ENCODE measurements around the gene TAAR5. TPM values are rescaled to one million over a fixed set of nuclear protein-coding genes. Genes with fewer than 3 reads are reported as not detected.
"Not testable (repeated sequence)": the region's sequence is repeated elsewhere in the genome, so short reads cannot be mapped to it uniquely, and the experiment has no call there.

TAAR5 gene
- not detected for total RNA-seq
- not detected for polyA plus RNA-seq (2013, experiment 1 of 2)
- not detected for polyA plus RNA-seq (2013, experiment 2 of 2)
- long read RNA-seq, experiment 1, result 0 reads
- long read RNA-seq, experiment 2, result 0 reads
- long read RNA-seq, experiment 3, result 0 reads
- long read RNA-seq, experiment 4, result 0 reads

GRCh38 chr6:132589454-132589853, at the start of gene TAAR5:
TSS of gene TAAR5 (minus strand) at chr6:132589741. CDS start at chr6:132589686, 55 bp downstream.
- H3K4me3 Mint-ChIP-seq, result no peak within 1 kb of the TSS
- no peak within 1 kb of the TSS for H3K27ac ChIP-seq (ENCODE audit: low read depth, low read length)
- no peaks in the 10 kb centered on the region for H3K36me3 ChIP-seq (ENCODE audit: control insufficient read depth, insufficient read depth, low read length)
- no peak within 1 kb of the TSS for H3K9ac ChIP-seq (ENCODE audit: extremely low read depth, low read length, poor library complexity, severe bottlenecking)
- 88 to 97% methylated on average over 5 of the region's 5 CpGs for WGBS, 2 experiments (ENCODE audit: insufficient coverage in 1 of 2, insufficient read length in 1 of 2)
- H3K27me3 ChIP-seq (ENCODE audit: control insufficient read depth, insufficient read depth, low read length, poor library complexity, severe bottlenecking), result no peaks in the 10 kb centered on the region
- H3K4me3 ChIP-seq (ENCODE audit: low read length), result no peak within 1 kb of the TSS
- H3K4me1 Mint-ChIP-seq, result no peaks in the 10 kb centered on the region
- H3K27me3 Mint-ChIP-seq (ENCODE audit: insufficient read depth), result peaks cover 3% of the 10 kb centered on the region
- no peak for TF ChIP-seq CTCF (conservative IDR thresholded peaks at IDR 0.05)
- no peaks in the 10 kb centered on the region for H3K9me3 Mint-ChIP-seq
- H3K36me3 Mint-ChIP-seq (ENCODE audit: low read depth), result no peaks in the 10 kb centered on the region
- H3K4me1 ChIP-seq (ENCODE audit: control insufficient read depth, insufficient read depth, low read length), result no peaks in the 10 kb centered on the region
- H3K27ac Mint-ChIP-seq, result no peak within 1 kb of the TSS
- H3K9me3 ChIP-seq (ENCODE audit: control insufficient read depth, low read length), result no peaks in the 10 kb centered on the region
- DNase-seq, result no peak

GRCh38 chr6:132637135-132637534, 47.6 kb upstream of the TAAR5 start:
- H3K9ac ChIP-seq (ENCODE audit: extremely low read depth, low read length, poor library complexity, severe bottlenecking); H3K4me1 ChIP-seq (ENCODE audit: control insufficient read depth, insufficient read depth, low read length); H3K27ac ChIP-seq (ENCODE audit: low read depth, low read length); H3K9me3 ChIP-seq (ENCODE audit: control insufficient read depth, low read length); H3K4me1 Mint-ChIP-seq; DNase-seq; H3K4me3 Mint-ChIP-seq; H3K36me3 Mint-ChIP-seq (ENCODE audit: low read depth); H3K27me3 ChIP-seq (ENCODE audit: control insufficient read depth, insufficient read depth, low read length, poor library complexity, severe bottlenecking); H3K27ac Mint-ChIP-seq; H3K36me3 ChIP-seq (ENCODE audit: control insufficient read depth, insufficient read depth, low read length); H3K4me3 ChIP-seq (ENCODE audit: low read length): not testable (repeated sequence)
- 90 to 100% methylated on average over 1 of the region's 1 CpG for WGBS, 2 experiments (ENCODE audit: insufficient coverage in 1 of 2, insufficient read length in 1 of 2)
- Mint-ChIP-seq H3K9me3 (peaks cover 14% of the 10 kb centered on the region), H3K27me3 (ENCODE audit: insufficient read depth) (peaks cover 34% of the 10 kb centered on the region)

- not testable (repeated sequence) for H3K27ac ChIP-seq (ENCODE audit: low read depth, low read length); DNase-seq
Observed at GRCh38 chr6:132635906-132636305, 46.4 kb upstream of the TAAR5 start.

GRCh38 chr6:132635288-132635687, 45.7 kb upstream of the TAAR5 start:
- not testable (repeated sequence) for H3K36me3 ChIP-seq (ENCODE audit: control insufficient read depth, insufficient read depth, low read length); H3K27me3 ChIP-seq (ENCODE audit: control insufficient read depth, insufficient read depth, low read length, poor library complexity, severe bottlenecking); H3K9ac ChIP-seq (ENCODE audit: extremely low read depth, low read length, poor library complexity, severe bottlenecking); H3K9me3 ChIP-seq (ENCODE audit: control insufficient read depth, low read length); H3K4me3 Mint-ChIP-seq; H3K4me1 ChIP-seq (ENCODE audit: control insufficient read depth, insufficient read depth, low read length); H3K27ac Mint-ChIP-seq; H3K36me3 Mint-ChIP-seq (ENCODE audit: low read depth); H3K27ac ChIP-seq (ENCODE audit: low read depth, low read length); H3K4me3 ChIP-seq (ENCODE audit: low read length); DNase-seq
- Mint-ChIP-seq H3K9me3 (peaks cover 14% of the 10 kb centered on the region), H3K4me1 (peaks cover 14% of the 10 kb centered on the region), H3K27me3 (ENCODE audit: insufficient read depth) (peaks cover 34% of the 10 kb centered on the region)
- 57 to 82% methylated on average over 2 to 3 of the region's 3 CpGs for WGBS, 2 experiments (ENCODE audit: insufficient coverage in 1 of 2, insufficient read length in 1 of 2)

More at GRCh38 chr6:132635906-132636305, 46.4 kb upstream of the TAAR5 start:
- not testable (repeated sequence) for H3K4me3 Mint-ChIP-seq; H3K4me1 Mint-ChIP-seq; H3K9ac ChIP-seq (ENCODE audit: extremely low read depth, low read length, poor library complexity, severe bottlenecking); H3K4me1 ChIP-seq (ENCODE audit: control insufficient read depth, insufficient read depth, low read length); H3K27me3 ChIP-seq (ENCODE audit: control insufficient read depth, insufficient read depth, low read length, poor library complexity, severe bottlenecking); H3K9me3 ChIP-seq (ENCODE audit: control insufficient read depth, low read length); H3K36me3 Mint-ChIP-seq (ENCODE audit: low read depth); H3K4me3 ChIP-seq (ENCODE audit: low read length); H3K36me3 ChIP-seq (ENCODE audit: control insufficient read depth, insufficient read depth, low read length); H3K27ac Mint-ChIP-seq
- peaks cover 34% of the 10 kb centered on the region for H3K27me3 Mint-ChIP-seq (ENCODE audit: insufficient read depth)
- WGBS, 2 experiments (ENCODE audit: insufficient coverage in 1 of 2, insufficient read length in 1 of 2), result 96% methylated on average over 3 of the region's 3 CpGs; no CpG with 5 or more reads in 1 of the 2 experiments
- peaks cover 14% of the 10 kb centered on the region for H3K9me3 Mint-ChIP-seq
